ENCODE results near the gene VAV3.

The VAV3 gene

GRCh38 chr1:107551456-107551855 is 413.5 kb downstream of the VAV3 start:
- DNase-seq = peak; percentile 17

GRCh38 chr1:107550358-107550757 is 414.6 kb downstream of the VAV3 start:
- DNase-seq = no peak

- no peak for DNase-seq
Measured at GRCh38 chr1:107549152-107549810, 415.7 kb downstream of the VAV3 start.

- DNase-seq = no peak
Measured at GRCh38 chr1:107548276-107548675, 416.7 kb downstream of the VAV3 start.

- DNase-seq = no peak
Measured at GRCh38 chr1:107547363-107548155, 417.4 kb downstream of the VAV3 start.

- no peak for DNase-seq
Measured at GRCh38 chr1:107546576-107546975, 418.4 kb downstream of the VAV3 start.

GRCh38 chr1:107545879-107546278 is 419.1 kb downstream of the VAV3 start:
- no peak for DNase-seq

- DNase-seq = no peak
Measured at GRCh38 chr1:107545056-107545577, 419.9 kb downstream of the VAV3 start.

GRCh38 chr1:107544285-107544684 is 420.7 kb downstream of the VAV3 start:
- no peak for DNase-seq

- DNase-seq = peak; percentile 11
Measured at GRCh38 chr1:107541412-107541811, 423.6 kb downstream of the VAV3 start.

- no peak for DNase-seq
Measured at GRCh38 chr1:107538502-107538901, 426.5 kb downstream of the VAV3 start.

GRCh38 chr1:107536266-107536665 is 428.7 kb downstream of the VAV3 start:
- no peak for DNase-seq

GRCh38 chr1:107535091-107535490 is 429.9 kb downstream of the VAV3 start:
- DNase-seq = peak; percentile 88

GRCh38 chr1:107534632-107535031 is 430.3 kb downstream of the VAV3 start:
- no peak for DNase-seq

- no peak for DNase-seq
Measured at GRCh38 chr1:107533436-107533835, 431.5 kb downstream of the VAV3 start.

GRCh38 chr1:107532318-107532717 is 432.7 kb downstream of the VAV3 start:
- peak; percentile 70 for DNase-seq

- DNase-seq = peak; percentile 25
Measured at GRCh38 chr1:107531065-107531908, 433.7 kb downstream of the VAV3 start.

- no peak for DNase-seq
Measured at GRCh38 chr1:107530543-107530942, 434.4 kb downstream of the VAV3 start.

GRCh38 chr1:107529511-107530149 is 435.4 kb downstream of the VAV3 start:
- DNase-seq = peak; percentile 95

GRCh38 chr1:107526524-107527198 is 438.3 kb downstream of the VAV3 start:
- DNase-seq = no peak

GRCh38 chr1:107525961-107526360 is 439.0 kb downstream of the VAV3 start:
- no peak for DNase-seq

GRCh38 chr1:107525145-107525544 is 439.8 kb downstream of the VAV3 start:
- DNase-seq = no peak
